ENCODE measurements around the gene AFP. TPM values are rescaled to one million over a fixed set of nuclear protein-coding genes. Genes with fewer than 3 reads are reported as not detected.

Gene AFP
- total RNA-seq, 1 donor: not detected

DNA sequence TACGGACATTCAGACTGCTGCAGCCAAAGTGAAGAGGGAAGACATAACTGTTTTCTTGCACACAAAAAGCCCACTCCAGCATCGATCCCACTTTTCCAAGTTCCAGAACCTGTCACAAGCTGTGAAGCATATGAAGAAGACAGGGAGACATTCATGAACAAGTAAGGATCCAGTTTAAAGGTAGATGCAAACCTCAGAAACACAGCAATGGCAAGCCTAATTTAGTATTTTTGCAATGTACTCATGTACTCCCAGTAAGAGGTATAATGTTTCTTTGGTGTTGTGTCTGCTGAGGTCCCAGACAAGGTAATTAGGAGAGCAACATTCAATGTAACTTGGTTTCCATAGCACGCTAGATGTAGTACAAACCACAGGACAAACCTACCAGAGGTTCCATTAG is 4.6 kb downstream of the AFP start:
- TF ChIP-seq, protein P1, sequence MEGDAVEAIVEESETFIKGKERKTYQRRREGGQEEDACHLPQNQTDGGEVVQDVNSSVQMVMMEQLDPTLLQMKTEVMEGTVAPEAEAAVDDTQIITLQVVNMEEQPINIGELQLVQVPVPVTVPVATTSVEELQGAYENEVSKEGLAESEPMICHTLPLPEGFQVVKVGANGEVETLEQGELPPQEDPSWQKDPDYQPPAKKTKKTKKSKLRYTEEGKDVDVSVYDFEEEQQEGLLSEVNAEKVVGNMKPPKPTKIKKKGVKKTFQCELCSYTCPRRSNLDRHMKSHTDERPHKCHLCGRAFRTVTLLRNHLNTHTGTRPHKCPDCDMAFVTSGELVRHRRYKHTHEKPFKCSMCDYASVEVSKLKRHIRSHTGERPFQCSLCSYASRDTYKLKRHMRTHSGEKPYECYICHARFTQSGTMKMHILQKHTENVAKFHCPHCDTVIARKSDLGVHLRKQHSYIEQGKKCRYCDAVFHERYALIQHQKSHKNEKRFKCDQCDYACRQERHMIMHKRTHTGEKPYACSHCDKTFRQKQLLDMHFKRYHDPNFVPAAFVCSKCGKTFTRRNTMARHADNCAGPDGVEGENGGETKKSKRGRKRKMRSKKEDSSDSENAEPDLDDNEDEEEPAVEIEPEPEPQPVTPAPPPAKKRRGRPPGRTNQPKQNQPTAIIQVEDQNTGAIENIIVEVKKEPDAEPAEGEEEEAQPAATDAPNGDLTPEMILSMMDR (IDR thresholded peaks at IDR 0.05; ENCODE audit: insufficient read depth, low read depth, low read length): no peak
- DNase-seq (ENCODE audit: low read depth): no peak
- no peak overlapping the region for H3K4me3 ChIP-seq (ENCODE audit: low read depth, low read length)

DNA sequence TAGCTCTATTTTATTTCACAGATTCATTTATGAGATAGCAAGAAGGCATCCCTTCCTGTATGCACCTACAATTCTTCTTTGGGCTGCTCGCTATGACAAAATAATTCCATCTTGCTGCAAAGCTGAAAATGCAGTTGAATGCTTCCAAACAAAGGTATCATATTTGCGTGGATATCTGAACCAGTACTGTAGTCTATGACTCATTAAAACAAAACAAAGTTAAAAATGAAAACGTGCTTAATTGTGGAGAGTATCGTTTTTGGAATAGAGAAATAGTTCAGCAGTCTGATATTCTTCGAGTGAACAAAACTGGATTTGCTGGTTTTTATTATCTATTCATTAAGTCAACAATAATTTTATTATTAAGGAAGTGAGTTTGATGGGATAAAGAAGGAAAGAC is 6.3 kb downstream of the AFP start:
- TF ChIP-seq, protein P1 (IDR thresholded peaks at IDR 0.05; ENCODE audit: insufficient read depth, low read depth, low read length): no peak
- no peak for DNase-seq (ENCODE audit: low read depth)
- H3K4me3 ChIP-seq (ENCODE audit: low read depth, low read length): no peak overlapping the region

DNA sequence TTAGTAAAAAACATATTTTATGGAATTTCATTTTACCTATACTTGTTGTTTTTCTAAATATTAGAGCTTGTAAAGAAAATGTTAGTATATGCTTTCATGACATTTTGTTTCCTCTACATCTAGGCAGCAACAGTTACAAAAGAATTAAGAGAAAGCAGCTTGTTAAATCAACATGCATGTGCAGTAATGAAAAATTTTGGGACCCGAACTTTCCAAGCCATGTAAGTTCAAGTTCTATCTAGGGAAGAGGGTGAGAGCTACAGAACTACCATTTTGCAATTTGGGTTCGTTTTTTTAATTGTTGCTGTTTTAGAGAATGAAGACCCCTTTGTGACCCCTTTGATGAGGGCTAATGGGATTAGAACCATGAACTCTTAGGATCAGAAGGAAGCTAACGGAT is 7.2 kb downstream of the AFP start:
- no peak overlapping the region for H3K4me3 ChIP-seq (ENCODE audit: low read depth, low read length)
- DNase-seq (ENCODE audit: low read depth): no peak
- TF ChIP-seq, protein P1 (IDR thresholded peaks at IDR 0.05; ENCODE audit: insufficient read depth, low read depth, low read length): no peak

DNA sequence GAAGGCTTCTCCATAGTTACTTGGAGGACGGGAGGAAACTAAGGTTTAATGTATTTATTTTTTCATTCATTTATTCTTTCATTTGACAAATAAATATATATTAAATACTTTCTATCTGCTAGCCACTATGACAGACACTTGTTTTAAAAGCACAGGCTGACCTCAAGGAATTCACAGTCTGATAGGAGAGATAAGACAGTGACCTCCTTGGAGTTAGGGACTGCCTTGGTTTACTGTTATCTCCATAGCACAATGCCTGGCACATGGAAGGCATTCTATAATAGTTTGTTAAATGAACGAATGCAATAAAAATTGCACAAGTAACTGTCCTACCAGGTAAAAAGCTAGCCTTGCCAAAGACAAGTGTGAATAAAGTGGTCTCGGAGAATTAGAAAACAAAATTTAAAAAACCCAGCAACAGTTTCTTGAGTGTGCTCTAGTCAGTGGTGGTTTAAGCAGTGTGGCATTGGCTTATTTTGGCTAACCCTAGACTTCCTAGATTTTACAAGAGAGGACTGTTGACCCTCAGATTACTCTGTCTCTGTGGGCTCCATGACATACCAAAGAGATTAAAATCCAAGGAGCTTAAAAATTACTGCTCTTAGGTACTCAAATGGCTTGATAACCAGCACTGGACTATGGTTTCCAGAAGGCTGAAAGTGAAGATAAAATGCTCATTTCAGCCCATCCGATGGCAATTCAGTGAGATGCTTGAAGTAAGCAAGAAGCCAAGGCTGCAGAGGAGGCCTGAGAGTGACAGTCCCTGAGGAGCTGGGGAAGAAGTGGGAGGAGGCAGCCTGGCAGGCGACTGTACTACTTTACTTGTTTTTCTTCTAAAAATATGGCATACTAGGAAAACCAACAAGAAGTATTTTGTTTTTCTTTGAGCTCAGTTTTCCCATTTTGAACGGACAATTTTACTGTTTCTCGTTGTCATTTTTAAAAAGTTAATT is 9.6 kb downstream of the AFP start:
- TF ChIP-seq, protein P1 (IDR thresholded peaks at IDR 0.05; ENCODE audit: insufficient read depth, low read depth, low read length): no peak
- H3K4me3 ChIP-seq (ENCODE audit: low read depth, low read length): no peak overlapping the region
- DNase-seq (ENCODE audit: low read depth): no peak

DNA sequence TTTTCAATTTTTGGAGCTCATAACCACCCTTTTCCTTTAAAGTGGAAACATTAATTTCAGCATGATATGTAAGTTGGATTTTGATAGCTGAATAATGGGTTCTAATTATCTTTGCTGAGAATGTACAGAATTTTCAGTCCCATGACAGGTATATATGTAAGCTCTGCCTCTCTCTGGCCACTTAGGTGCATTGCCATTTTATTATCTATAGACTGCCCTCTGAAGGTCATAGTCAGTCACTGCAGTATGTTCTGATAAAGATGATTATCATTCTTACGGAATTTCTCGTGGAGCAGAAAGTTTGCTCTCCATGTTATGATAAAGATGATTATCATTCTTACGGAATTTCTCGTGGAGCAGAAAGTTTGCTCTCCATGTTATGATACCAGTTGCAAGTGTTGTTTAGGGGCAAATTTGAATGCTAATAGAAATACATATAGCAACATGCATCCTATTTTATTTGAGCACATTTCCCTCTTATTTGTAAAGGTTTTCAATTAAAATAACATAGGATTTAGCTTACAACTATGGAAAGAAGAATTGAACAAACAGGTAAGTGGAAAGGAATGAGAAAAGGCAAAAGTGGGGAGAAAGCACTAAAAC is 10.4 kb downstream of the AFP start:
- H3K4me3 ChIP-seq (ENCODE audit: low read depth, low read length): no peak overlapping the region
- DNase-seq (ENCODE audit: low read depth): peak; percentile 48
- TF ChIP-seq, protein P1 (IDR thresholded peaks at IDR 0.05; ENCODE audit: insufficient read depth, low read depth, low read length): peak; percentile 81

DNA sequence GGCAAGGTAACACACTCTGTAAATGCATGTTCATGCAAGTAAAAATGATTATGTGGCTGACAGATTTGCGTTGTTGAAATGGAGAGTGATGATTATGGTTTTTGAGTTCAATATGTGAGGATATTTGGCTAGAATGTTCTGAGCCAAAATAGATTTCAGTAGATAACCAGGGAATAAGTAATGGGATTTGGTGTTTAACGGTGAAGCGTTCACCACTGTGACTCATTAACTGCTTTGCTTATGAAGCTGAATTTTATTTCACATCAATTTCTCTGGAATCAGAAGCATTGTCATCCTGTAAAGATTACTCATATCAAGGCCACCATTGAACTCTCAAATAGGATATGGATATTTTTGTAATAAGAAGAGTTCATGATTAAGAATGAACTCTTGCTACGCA is 11.7 kb downstream of the AFP start:
- DNase-seq (ENCODE audit: low read depth): no peak
- H3K4me3 ChIP-seq (ENCODE audit: low read depth, low read length): no peak overlapping the region
- TF ChIP-seq, protein P1 (IDR thresholded peaks at IDR 0.05; ENCODE audit: insufficient read depth, low read depth, low read length): no peak
